GM12878 (cell line): ENCODE data around the gene RNU6-9. TPM values are rescaled to one million over a fixed set of nuclear protein-coding genes. Genes with fewer than 3 reads are reported as not detected.
"Not testable (repeated sequence)": the region's sequence is repeated elsewhere in the genome, so short reads cannot be mapped to it uniquely, and the experiment has no call there.

Source experiments
- ATAC-seq: fragments of 200-7000 bp; cut with Tn5 transposase; 3 replicates; pipeline ENCODE4 v1.9.1; 2020; ENCODE audit warnings: mild to moderate bottlenecking, moderate library complexity
- BruUV-seq: library from RNA; stranded (reverse); fragments of 400-500 nt; replicated peaks from 2 replicates; lab custom pipeline; 2021; lab: Mats Ljungman, UMichigan
- CTCF ChIA-PET: fragments of 300-600 bp; sonication (Branson Sonifier 250); formaldehyde crosslinking; extraction: SDS; loops from one replicate; lab custom pipeline; 2021; ENCODE audit warnings: inconsistent platforms; lab: Yijun Ruan, JAX
- POLR2A ChIA-PET: fragments of 350-600 bp; formaldehyde crosslinking; extraction: SDS; loops from one replicate; lab custom pipeline; 2021; ENCODE audit warnings: inconsistent platforms; lab: Charles Lee
- RAD21 ChIA-PET: fragments of 300-600 bp; sonication (Branson Sonifier 250); formaldehyde crosslinking; loops from one replicate; lab custom pipeline; 2023; ENCODE audit warnings: antibody characterized with exemption; ENCODE audit not compliant: unreplicated experiment; lab: Charles Lee
- SMC1A ChIA-PET: fragments of 300-600 bp; sonication (Branson Sonifier 250); formaldehyde crosslinking; loops from one replicate; lab custom pipeline; 2023; ENCODE audit not compliant: unreplicated experiment, uncharacterized antibody; lab: Charles Lee
- DNase-seq: peaks from one replicate; pipeline ENCODE4 v3.0.0-alpha.2; 2011; ENCODE audit warnings: low read depth, low spot score
- FAIRE-seq: peaks from 3 replicates; lab custom pipeline; 2011; peaks lifted over from hg19 to GRCh38; lab: Jason Lieb, UNC
- H2AFZ ChIP-seq: 2 replicates; pipeline ENCODE4 v1.6.0; 2011; ENCODE audit warnings: low read depth, low read length, control low read depth; ENCODE audit not compliant: control insufficient read depth
- H3K27ac ChIP-seq: 2 replicates; pipeline ENCODE4 v1.5.1; 2011; ENCODE audit warnings: control low read depth; ENCODE audit not compliant: control insufficient read depth, insufficient read depth
- H3K27me3 ChIP-seq, 2 experiments: replicated peaks in 1 of 2; 2 replicates each; pipeline versions ENCODE4 v1.6.0 to v1.6.1; 2011; ENCODE audit warnings: low read length in 1 of 2; ENCODE audit not compliant: control insufficient read depth in 2 of 2, insufficient read depth in 2 of 2
- H3K36me3 ChIP-seq, 2 experiments: 2 replicates each; pipeline ENCODE4 v1.5.1; 2011; ENCODE audit warnings: low read length in 1 of 2; ENCODE audit not compliant: control insufficient read depth in 2 of 2, insufficient read depth in 2 of 2
- H3K4me1 ChIP-seq: 2 replicates; pipeline ENCODE4 v1.6.1; 2011; ENCODE audit warnings: mild to moderate bottlenecking, low read length, moderate library complexity, mixed read lengths; ENCODE audit not compliant: control insufficient read depth, insufficient read depth
- H3K4me2 ChIP-seq: 2 replicates; pipeline ENCODE4 v1.6.0; 2011; ENCODE audit warnings: control low read depth; ENCODE audit not compliant: control insufficient read depth, insufficient read depth
- H3K4me3 ChIP-seq: fragments of 200-600 bp; sonication (generic); 2 replicates; pipeline ENCODE4 v1.5.1; 2016
- H3K79me2 ChIP-seq: 2 replicates; pipeline ENCODE4 v1.6.0; 2011; ENCODE audit warnings: low read length; ENCODE audit not compliant: control insufficient read depth, insufficient read depth
- H3K9ac ChIP-seq: 2 replicates; pipeline ENCODE4 v1.8.0; 2011; ENCODE audit warnings: low read length, control low read depth, mixed read lengths; ENCODE audit not compliant: control insufficient read depth, insufficient read depth
- H3K9me3 ChIP-seq: replicated peaks from 3 replicates; pipeline ENCODE4 v1.5.1; 2011; ENCODE audit warnings: mild to moderate bottlenecking, low read length; ENCODE audit not compliant: control insufficient read depth, insufficient read depth
- H4K20me1 ChIP-seq: 2 replicates; pipeline ENCODE4 v1.6.0; 2011; ENCODE audit not compliant: control insufficient read depth, insufficient read depth
- SKIL ChIP-seq: fragments of 450-650 bp; IDR thresholded peaks from 2 replicates; pipeline ENCODE4 v1.6.1; 2017; ENCODE audit warnings: mild to moderate bottlenecking, low read depth, inconsistent platforms; ENCODE audit not compliant: poor library complexity, severe bottlenecking
- TCF12 ChIP-seq: IDR thresholded peaks from 2 replicates; pipeline ENCODE4 v1.6.1; 2011; ENCODE audit warnings: low read depth, mild to moderate bottlenecking, low read length
- TCF3 ChIP-seq: IDR thresholded peaks from 2 replicates; pipeline ENCODE4 v1.6.1; 2012; ENCODE audit warnings: low read depth, mild to moderate bottlenecking, low read length, borderline replicate concordance; ENCODE audit not compliant: insufficient read depth
- WGBS: methylation state at CpG from one replicate; pipeline ENCODE4 v1.1.6; 2016; ENCODE audit warnings: low lambda C conversion rate; ENCODE audit not compliant: insufficient replicate concordance, insufficient coverage; ENCODE audit errors: missing lambda C conversion rate; 5-methylcytosine and 5-hydroxymethylcytosine counted together
- in situ Hi-C: fragments of 300-500 bp; cut with MboI; formaldehyde crosslinking; loops from 9 replicates; pipeline ENCODE4 v1.14.3; 2018; ENCODE audit warnings: mixed read lengths
- intact Hi-C: fragments of 100-400 bp; cut with micrococcal nuclease; formaldehyde crosslinking; loops from one replicate; pipeline ENCODE4 v1.14.2; 2022; ENCODE audit not compliant: unreplicated experiment
- polyA plus RNA-seq, 11 experiments: library from polyadenylated mRNA; depleted of rRNA in 4 of 11; unstranded in 6 of 11; stranded (reverse) in 5 of 11; fragments of >200 nt; fragmentation: Nextera tagmentation in 4 of 11; fragmentation: Illumina TruSeq in 1 of 11; extraction: Ambion mirVana in 4 of 11; extraction: Trizol in 1 of 11; gene quantifications; 1 replicate in 1 of 11; 2 replicates in 10 of 11; pipeline versions ENCODE4 v1.2.1 to v1.2.3, GENCODE V29; 2011 to 2016; ENCODE audit warnings: inconsistent platforms in 2 of 11, missing spikeins in 2 of 11, low read depth in 1 of 11
- total RNA-seq, 4 experiments: library from RNA; depleted of rRNA in 3 of 4; stranded (reverse); fragments of >200 nt in 3 of 4; fragmentation: Illumina TruSeq in 1 of 4; extraction: Trizol in 1 of 4; gene quantifications; 2 replicates each; pipeline versions ENCODE4 v1.2.1 to v1.2.3, GENCODE V29; 2013 to 2021
- TF ChIP-seq, protein P1 (sequence below): IDR thresholded peaks from 2 replicates; pipeline ENCODE4 v1.6.1; 2011; ENCODE audit warnings: low read depth, mild to moderate bottlenecking, low read length, moderate library complexity, borderline replicate concordance; ENCODE audit errors: extremely low read depth

The RNU6-9 gene
- total and polyA plus RNA-seq, 10 of the 15 experiments (the other 5 are each of a cell fraction or from before 2014, with no cell fraction given): not detected

GRCh38 chr19:890831-891230 lies 2.5 kb upstream of the RNU6-9 start (continued):
- TF ChIP-seq, protein P1, sequence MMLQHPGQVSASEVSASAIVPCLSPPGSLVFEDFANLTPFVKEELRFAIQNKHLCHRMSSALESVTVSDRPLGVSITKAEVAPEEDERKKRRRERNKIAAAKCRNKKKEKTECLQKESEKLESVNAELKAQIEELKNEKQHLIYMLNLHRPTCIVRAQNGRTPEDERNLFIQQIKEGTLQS: no peak
- no peak for TF ChIP-seq SKIL

- ChIA-PET POLR2A (interaction anchor here (1.0 kb wide), 1 partner anchor 125 kb away, joined by 4 read pairs; no protein-coding TSS in a partner anchor), RAD21 (interaction anchor here (2.0 to 2.3 kb wide), 2 partner anchors 16 to 28 kb away, joined by 7 to 24 read pairs; no protein-coding TSS in a partner anchor), SMC1A (interaction anchor here (0.6 to 2.0 kb wide), 2 partner anchors 16 to 322 kb away, joined by 3 to 15 read pairs; no protein-coding TSS in a partner anchor), CTCF (interaction anchor here (2.0 kb wide), 1 partner anchor 28 kb away, joined by 22 read pairs; no protein-coding TSS in a partner anchor)
- intact Hi-C loops, H3K9me3 ChIP-seq, H3K4me1 ChIP-seq, H3K36me3 ChIP-seq, BruUV-seq, H3K27ac ChIP-seq, in situ Hi-C loops, H2AFZ ChIP-seq, H3K27me3 ChIP-seq, H4K20me1 ChIP-seq, H3K79me2 ChIP-seq, FAIRE-seq, DNase-seq, ATAC-seq: not testable (repeated sequence)
- WGBS: 70% methylated on average over 31 of the region's 50 CpGs
- Histone ChIP-seq H3K4me2 (peak overlapping the region; percentile 92; the same call in 1 of the 2 replicates), H3K4me3 (peak overlapping the region; percentile 95; the same call in 1 of the 2 replicates), H3K9ac (peak overlapping the region; percentile 77; the same call in 1 of the 2 replicates)
- TF ChIP-seq TCF12 (0 out of 2 replicates have a peak, but pooled peaks have one; percentile 44), TCF3 (peak; percentile 49; the same call in 1 of the 2 replicates)
Measured at GRCh38 chr19:891421-892200, 1.7 kb upstream of the RNU6-9 start.
